Posterior vena cava (tissue), 2 donors: ENCODE data around the gene CHAD. TPM values are rescaled to one million over a fixed set of nuclear protein-coding genes. Genes with fewer than 3 reads are reported as not detected.
"Not testable (repeated sequence)": the region's sequence is repeated elsewhere in the genome, so short reads cannot be mapped to it uniquely, and the experiment has no call there.

ENCODE experiments used
- DNase-seq: peaks from one replicate; pipeline ENCODE4 v3.0.0-alpha.2; 2020; ENCODE audit warnings: low spot score
- intact Hi-C, 2 donors: fragments of 100-400 bp; cut with DNase I; formaldehyde crosslinking; loops; one replicate each; pipeline versions ENCODE4 v1.14.1 to v1.14.2; 2022 to 2023
- total RNA-seq, 2 donors: library from RNA; stranded (reverse); fragmentation: NEBNext Ultra II Directional; extraction: Animal tissue kit (Norgen Biotek cat#: 25700); gene quantifications; one replicate each; pipeline ENCODE4 v1.2.1, GENCODE V29; 2021
- donor health status: DM: yes; HTN: yes; CAD: no.
- donor health status: DM: yes; HTN: yes; CAD: no.

CHAD gene
- total RNA-seq, 2 donors from 2014 or later: 0.46 TPM; not detected in 1

DNA sequence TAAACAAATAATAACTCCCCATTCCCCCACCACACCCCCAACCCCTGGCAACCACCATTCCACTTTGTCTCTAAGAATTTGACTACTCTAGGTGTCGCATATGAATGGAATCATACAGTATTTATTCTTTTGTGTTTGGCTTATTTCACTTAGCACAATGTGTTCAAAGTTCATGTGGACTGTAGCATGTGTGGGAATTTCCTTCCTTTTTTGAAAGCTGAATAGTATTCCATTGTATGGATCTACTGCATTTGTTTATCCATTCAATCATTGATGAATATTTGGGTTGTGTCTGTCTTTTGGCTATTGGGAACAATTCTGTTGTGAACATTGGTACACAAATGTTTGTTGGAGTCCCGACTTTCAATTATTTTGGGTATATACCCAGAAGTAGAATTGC is 45.9 kb downstream of the CHAD start:
- no peak for DNase-seq
- intact Hi-C loops: no loop called here

DNA sequence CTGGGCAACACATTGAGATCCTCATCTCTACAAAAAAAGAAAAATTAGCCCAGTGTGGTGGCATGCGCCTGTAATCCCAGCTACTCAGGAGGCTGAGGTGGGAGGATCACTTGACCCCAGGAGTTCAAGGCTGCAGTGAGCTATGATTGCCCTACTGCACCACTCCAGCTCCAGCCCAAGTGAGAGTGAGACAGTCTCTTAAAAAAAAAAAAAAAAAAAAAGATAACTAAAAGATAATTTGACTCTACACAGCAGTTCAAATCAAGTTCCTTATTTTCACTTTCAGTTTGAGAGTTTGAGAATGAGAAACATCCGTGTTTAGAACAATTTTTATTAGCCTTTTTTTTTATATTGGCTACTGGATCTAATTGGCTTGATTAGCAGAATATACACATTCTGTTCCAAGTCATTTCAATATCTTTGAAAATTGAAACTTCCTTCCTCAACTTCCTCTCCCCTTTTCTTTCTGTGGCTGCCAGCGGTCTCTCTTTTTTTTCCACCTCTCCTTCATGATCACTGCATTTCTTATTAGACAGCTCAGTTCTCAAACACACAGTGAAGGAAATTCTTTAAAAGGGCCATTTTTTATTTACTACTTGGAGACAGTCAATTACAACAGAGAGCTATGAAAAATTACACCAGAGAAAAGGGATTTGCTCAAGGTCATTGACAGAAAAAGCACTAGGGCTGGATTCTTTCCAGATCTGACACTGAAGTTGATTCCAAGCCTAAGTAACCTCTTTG is 47.2 kb downstream of the CHAD start:
- intact Hi-C loops: no loop called here
- no peak for DNase-seq

DNA sequence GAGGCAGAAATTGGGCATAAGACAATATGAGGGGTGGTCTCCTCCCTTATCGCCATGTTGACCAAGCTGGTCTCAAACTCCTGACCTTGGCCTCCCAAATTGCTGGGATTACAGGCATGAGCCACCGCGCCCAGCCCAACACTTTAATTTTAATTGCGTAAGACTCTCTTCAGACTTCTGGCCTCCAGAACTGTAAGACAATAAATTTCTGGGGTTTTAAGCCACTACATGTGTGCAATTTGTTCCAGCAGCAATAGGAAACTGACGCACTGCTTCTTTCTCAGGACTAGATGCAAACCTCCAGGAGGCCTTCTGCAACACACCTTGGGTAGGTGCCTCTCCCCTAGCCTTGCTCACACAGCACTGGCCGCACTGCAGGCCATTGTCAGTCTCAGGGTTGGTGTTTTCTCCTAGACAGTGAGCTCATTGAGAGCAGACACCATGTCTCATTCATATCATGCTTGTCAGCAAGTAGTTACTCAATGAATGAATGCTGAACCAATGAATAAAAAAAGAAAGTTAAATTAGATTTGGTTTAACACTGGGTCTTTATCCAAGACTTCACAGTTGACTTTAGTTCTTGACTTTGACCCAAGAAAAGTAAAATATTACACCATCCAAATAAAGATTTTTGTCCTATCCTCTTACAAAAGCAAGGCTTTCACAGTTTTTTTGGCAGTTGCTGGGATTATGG is 48.1 kb downstream of the CHAD start:
- no peak for DNase-seq
- intact Hi-C loops: no loop called here

DNA sequence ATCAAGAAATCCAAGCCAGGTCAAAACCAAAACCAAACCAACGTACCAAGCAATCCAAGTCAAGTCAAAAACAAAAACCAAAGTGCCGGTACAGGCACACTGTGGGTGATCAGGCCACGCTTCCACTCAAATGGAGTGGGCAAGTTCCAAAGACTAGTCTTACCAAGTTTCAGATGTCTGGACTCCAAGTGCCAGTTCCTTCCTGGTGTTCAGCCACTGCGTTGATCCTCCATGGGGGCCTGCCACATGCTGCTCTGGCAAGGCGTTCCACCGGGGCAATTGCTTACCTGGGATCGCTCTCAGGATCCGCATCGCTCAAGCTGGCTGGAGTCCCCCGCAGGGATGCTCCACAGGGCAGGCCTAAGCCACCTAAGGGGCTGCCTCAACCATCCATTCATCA is 49.1 kb downstream of the CHAD start:
- DNase-seq, intact Hi-C loops: not testable (repeated sequence)

DNA sequence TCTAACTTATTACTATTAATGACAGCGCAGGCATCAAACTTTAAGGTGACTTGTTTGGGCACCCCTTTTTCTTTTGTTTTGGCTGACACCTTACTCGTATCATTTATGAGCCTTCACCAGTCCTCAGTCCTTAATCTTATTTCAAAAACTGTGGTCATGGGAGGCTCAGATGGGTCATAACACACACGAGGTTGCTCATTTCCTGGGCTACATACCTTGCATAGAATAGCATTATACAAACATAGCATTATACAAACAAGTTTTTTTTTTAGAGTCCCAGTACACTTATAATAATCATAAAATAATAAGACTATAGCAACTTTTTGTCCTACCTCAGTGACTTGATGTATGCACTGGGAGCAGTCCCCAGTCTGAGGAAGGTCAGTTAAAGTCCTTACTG is 53.9 kb downstream of the CHAD start:
- intact Hi-C loops: no loop called here
- DNase-seq: no peak

Other genes with a start within 250 kb of the CHAD start
- gene TMEM92, start 194.4 kb downstream of the CHAD start, total RNA-seq: under 1 TPM; 0.33 to 0.60 TPM
- gene XYLT2, start 122.8 kb downstream of the CHAD start, total RNA-seq: 10 to 100 TPM; 18.1 to 21.9 TPM
- 10 to 100 TPM; 38.2 to 40.1 TPM for gene MRPL27, start 95.7 kb downstream of the CHAD start, total RNA-seq
- 1 to 10 TPM in 1 of 2 donors, under 1 TPM in 1; 0.62 to 1.4 TPM for gene EME1, start 95.7 kb downstream of the CHAD start, total RNA-seq
- gene LRRC59, start 71.4 kb downstream of the CHAD start, total RNA-seq: 10 to 100 TPM; 66.1 to 93.6 TPM
- 10 to 100 TPM; 13.9 to 14.9 TPM for gene ACSF2, start 42.7 kb downstream of the CHAD start, total RNA-seq
- 10 to 100 TPM; 24.9 to 25.4 TPM for gene RSAD1, start 10.0 kb upstream of the CHAD start, total RNA-seq
- under 1 TPM; 0.29 to 0.69 TPM for gene MYCBPAP, start 39.6 kb upstream of the CHAD start, total RNA-seq
- gene EPN3, start 63.9 kb upstream of the CHAD start, total RNA-seq: not detected
- 10 to 100 TPM; 30.1 to 53.4 TPM for gene SPATA20, start 78.3 kb upstream of the CHAD start, total RNA-seq
- 1 to 10 TPM; 1.1 to 4.4 TPM for gene CACNA1G, start 91.8 kb upstream of the CHAD start, total RNA-seq
- gene ABCC3, start 166.0 kb upstream of the CHAD start, total RNA-seq: 10 to 100 TPM; 13.1 to 19.8 TPM
- 10 to 100 TPM; 57.4 to 77.3 TPM for gene ANKRD40, start 239.0 kb upstream of the CHAD start, total RNA-seq